Measurements from ENCODE around the gene FNDC3B. TPM values are rescaled to one million over a fixed set of nuclear protein-coding genes. Genes with fewer than 3 reads are reported as not detected.

Gene FNDC3B
- total and polyA plus RNA-seq, 9 of the 15 experiments (the other 6 are each of a cell fraction or from before 2014, with no cell fraction given), result 7.0 to 35.8 (median 16.2) TPM

GRCh38 chr3:172043233-172043632 is 3.9 kb downstream of the FNDC3B start:
- Histone ChIP-seq H2AFZ (ENCODE audit: low read depth, low read length) (no peak overlapping the region), H3K9me1 (ENCODE audit: control insufficient read depth, insufficient read depth, low read length) (peaks cover 3% of the 10 kb centered on the region), H3K9ac (ENCODE audit: insufficient read depth in 1 of 2, low read depth in 2 of 2, low read length in 2 of 2) (no peak overlapping the region), H3K4me1 (replicated peaks in 1 of 2; ENCODE audit: control insufficient read depth in 2 of 2, insufficient read depth in 2 of 2, low read length in 2 of 2) (peaks cover 9 to 31% of the 10 kb centered on the region in 2 experiments; a peak in 4 of 5 replicates), H3K27ac (ENCODE audit: extremely low read depth, low read depth, low read length) (no peak overlapping the region), H3K4me3 (no peak overlapping the region), H3K27me3 (ENCODE audit: control insufficient read depth in 2 of 2, insufficient read depth in 2 of 2, low read length in 2 of 2) (no peaks in the 10 kb centered on the region), H3K79me2 (ENCODE audit: control insufficient read depth, insufficient read depth, low read length) (peaks cover 91% of the 10 kb centered on the region), H3K9me3 (replicated peaks; ENCODE audit: control insufficient read depth, insufficient read depth, low read depth, low read length) (no peaks in the 10 kb centered on the region), H3K4me2 (ENCODE audit: insufficient read depth, low read length) (no peak overlapping the region), H4K20me1 (replicated peaks; ENCODE audit: control insufficient read depth, insufficient read depth, low read length) (0 out of 2 replicates have a peak, but pooled peaks cover 4% of the 10 kb centered on the region), H3K36me3 (ENCODE audit: control insufficient read depth, insufficient read depth, low read length) (peaks cover 21% of the 10 kb centered on the region; the same call in 1 of the 3 replicates)
- in situ Hi-C loops (cut with MboI) (no loop called here), intact Hi-C loops (cut with micrococcal nuclease) (no loop called here)
- DNase-seq (ENCODE audit: extremely low read depth in 1 of 4, low spot score in 3 of 4) (no peak), FAIRE-seq (no peak), ATAC-seq (no peak)
- ChIA-PET CTCF (ENCODE audit: low intra/inter-chr PET ratio) (no interaction called here), POLR2A (interaction anchor here (0.6 to 5.3 kb wide), 9 partner anchors 10 to 229 kb away, joined by 3 to 54 read pairs (median 5); no protein-coding TSS in a partner anchor)
- no peak for TF ChIP-seq EP400 (IDR thresholded peaks at IDR 0.05)
- TF ChIP-seq ZNF324 (CRISPR knock-in tag; IDR thresholded peaks at IDR 0.05), result no peak
- no peak for TF ChIP-seq LEF1 (IDR thresholded peaks at IDR 0.05)
- TF ChIP-seq SIRT6 (IDR thresholded peaks at IDR 0.05; ENCODE audit: low read depth, low read length), result no peak
- BruUV-seq (replicated peaks), result no TSS peak
- WGBS (ENCODE audit: insufficient coverage, low coverage, missing lambda C conversion rate), result 89% methylated on average over 5 of the region's 5 CpGs

GRCh38 chr3:172043766-172044165 is 4.4 kb downstream of the FNDC3B start:
- Histone ChIP-seq H3K9me3 (replicated peaks; ENCODE audit: control insufficient read depth, insufficient read depth, low read depth, low read length) (no peaks in the 10 kb centered on the region), H3K79me2 (ENCODE audit: control insufficient read depth, insufficient read depth, low read length) (peaks cover 96% of the 10 kb centered on the region), H3K27me3 (ENCODE audit: control insufficient read depth in 2 of 2, insufficient read depth in 2 of 2, low read length in 2 of 2) (no peaks in the 10 kb centered on the region), H3K4me3 (no peak overlapping the region), H3K9ac (ENCODE audit: insufficient read depth in 1 of 2, low read depth in 2 of 2, low read length in 2 of 2) (no peak overlapping the region), H3K27ac (ENCODE audit: extremely low read depth, low read depth, low read length) (no peak overlapping the region), H4K20me1 (replicated peaks; ENCODE audit: control insufficient read depth, insufficient read depth, low read length) (0 out of 2 replicates have a peak, but pooled peaks cover 4% of the 10 kb centered on the region), H3K4me2 (ENCODE audit: insufficient read depth, low read length) (no peak overlapping the region), H3K36me3 (ENCODE audit: control insufficient read depth, insufficient read depth, low read length) (peaks cover 26% of the 10 kb centered on the region; the same call in 1 of the 3 replicates), H3K4me1 (replicated peaks in 1 of 2; ENCODE audit: control insufficient read depth in 2 of 2, insufficient read depth in 2 of 2, low read length in 2 of 2) (peaks cover 6 to 28% of the 10 kb centered on the region in 2 experiments; a peak in 4 of 5 replicates), H3K9me1 (ENCODE audit: control insufficient read depth, insufficient read depth, low read length) (peaks cover 3% of the 10 kb centered on the region), H2AFZ (ENCODE audit: low read depth, low read length) (no peak overlapping the region)
- no peak for FAIRE-seq
- intact Hi-C loops (cut with micrococcal nuclease), result no loop called here
- POLR2A ChIA-PET, result interaction anchor here (1.0 to 5.3 kb wide), 5 partner anchors 9 to 171 kb away, joined by 3 to 54 read pairs (median 9); no protein-coding TSS in a partner anchor
- no peak for DNase-seq (ENCODE audit: extremely low read depth in 1 of 4, low spot score in 3 of 4)
- CTCF ChIA-PET (ENCODE audit: low intra/inter-chr PET ratio), result interaction anchor here (0.6 kb wide), 1 partner anchor 22 kb away, joined by 8 read pairs; no protein-coding TSS in a partner anchor
- BruUV-seq (replicated peaks), result no TSS peak
- in situ Hi-C loops (cut with MboI), result no loop called here
- ATAC-seq, result no peak
- 93% methylated on average over 5 of the region's 5 CpGs for WGBS (ENCODE audit: insufficient coverage, low coverage, missing lambda C conversion rate)
- no peak for TF ChIP-seq ZNF318 (IDR thresholded peaks at IDR 0.05; ENCODE audit: borderline replicate concordance in 1 of 2, low read depth in 1 of 2)
- TF ChIP-seq JUND (IDR thresholded peaks at IDR 0.05; ENCODE audit: borderline replicate concordance, low read depth, low read length), result no peak
- TF ChIP-seq JUND (tag; IDR thresholded peaks at IDR 0.05; ENCODE audit: borderline replicate concordance, low read depth, low read length), result no peak
- no peak for TF ChIP-seq POLR2A (conservative IDR thresholded peaks at IDR 0.05)
